Measurements from ENCODE around the gene PAPSS1. TPM values are rescaled to one million over a fixed set of nuclear protein-coding genes. Genes with fewer than 3 reads are reported as not detected.

PAPSS1 gene
- total RNA-seq, 1 donor from 2014 or later, result 97.9 TPM

Other genes starting within 250 kb of the PAPSS1 start
- gene SGMS2, start 104.7 kb upstream of the PAPSS1 start, total RNA-seq, result 78.6 and 121 TPM in 2 replicates
- gene CYP2U1, start 211.3 kb upstream of the PAPSS1 start, total RNA-seq, result 4.9 and 14.5 TPM in 2 replicates